ENCODE data around the gene VARS2. TPM values are rescaled to one million over a fixed set of nuclear protein-coding genes. Genes with fewer than 3 reads are reported as not detected.
"Not testable (repeated sequence)": the region's sequence is repeated elsewhere in the genome, so short reads cannot be mapped to it uniquely, and the experiment has no call there.

Gene VARS2
- total and polyA plus RNA-seq, 7 donors: 6.7 to 23.0 (median 8.0) TPM

DNA sequence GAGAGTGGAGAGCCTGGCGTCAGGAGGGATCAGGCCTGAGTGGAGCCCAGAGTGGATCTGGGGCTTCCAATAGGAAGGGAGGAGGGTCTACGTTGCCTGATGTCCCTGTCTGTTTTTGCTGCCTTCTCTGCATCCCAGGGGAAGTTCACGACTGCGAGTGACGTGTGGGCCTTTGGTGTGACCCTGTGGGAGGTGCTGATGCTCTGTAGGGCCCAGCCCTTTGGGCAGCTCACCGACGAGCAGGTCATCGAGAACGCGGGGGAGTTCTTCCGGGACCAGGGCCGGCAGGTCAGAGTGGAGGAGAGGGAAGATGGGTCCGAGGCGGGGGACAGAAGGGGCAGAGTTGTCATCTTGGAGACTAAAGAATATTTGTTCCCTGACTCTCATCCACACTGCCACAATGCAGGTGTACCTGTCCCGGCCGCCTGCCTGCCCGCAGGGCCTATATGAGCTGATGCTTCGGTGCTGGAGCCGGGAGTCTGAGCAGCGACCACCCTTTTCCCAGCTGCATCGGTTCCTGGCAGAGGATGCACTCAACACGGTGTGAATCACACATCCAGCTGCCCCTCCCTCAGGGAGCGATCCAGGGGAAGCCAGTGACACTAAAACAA lies 15.2 kb upstream of the VARS2 start:
- H3K9me3 ChIP-seq: no peaks in the 10 kb centered on the region
- DNase-seq: no peak
- TF ChIP-seq EP300 (IDR thresholded peaks at IDR 0.05) (no peak), POLR2A (IDR thresholded peaks at IDR 0.05) (no peak), POLR2AphosphoS5 (IDR thresholded peaks at IDR 0.05) (no peak)
- TF ChIP-seq, protein P1, sequence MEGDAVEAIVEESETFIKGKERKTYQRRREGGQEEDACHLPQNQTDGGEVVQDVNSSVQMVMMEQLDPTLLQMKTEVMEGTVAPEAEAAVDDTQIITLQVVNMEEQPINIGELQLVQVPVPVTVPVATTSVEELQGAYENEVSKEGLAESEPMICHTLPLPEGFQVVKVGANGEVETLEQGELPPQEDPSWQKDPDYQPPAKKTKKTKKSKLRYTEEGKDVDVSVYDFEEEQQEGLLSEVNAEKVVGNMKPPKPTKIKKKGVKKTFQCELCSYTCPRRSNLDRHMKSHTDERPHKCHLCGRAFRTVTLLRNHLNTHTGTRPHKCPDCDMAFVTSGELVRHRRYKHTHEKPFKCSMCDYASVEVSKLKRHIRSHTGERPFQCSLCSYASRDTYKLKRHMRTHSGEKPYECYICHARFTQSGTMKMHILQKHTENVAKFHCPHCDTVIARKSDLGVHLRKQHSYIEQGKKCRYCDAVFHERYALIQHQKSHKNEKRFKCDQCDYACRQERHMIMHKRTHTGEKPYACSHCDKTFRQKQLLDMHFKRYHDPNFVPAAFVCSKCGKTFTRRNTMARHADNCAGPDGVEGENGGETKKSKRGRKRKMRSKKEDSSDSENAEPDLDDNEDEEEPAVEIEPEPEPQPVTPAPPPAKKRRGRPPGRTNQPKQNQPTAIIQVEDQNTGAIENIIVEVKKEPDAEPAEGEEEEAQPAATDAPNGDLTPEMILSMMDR (IDR thresholded peaks at IDR 0.05): no peak
- H3K4me3 ChIP-seq: no peak overlapping the region
- H3K36me3 ChIP-seq: peaks cover 20 to 60% (median 38%) of the 10 kb centered on the region in 4 donors
- 85 to 90% methylated on average over 23 of the region's 23 CpGs for WGBS, 2 donors
- no peak overlapping the region for H3K27ac ChIP-seq
- H3K27me3 ChIP-seq: no peaks in the 10 kb centered on the region
- intact Hi-C loops (cut with DNase I): no loop called here
- H3K4me1 ChIP-seq: no peaks in the 10 kb centered on the region

DNA sequence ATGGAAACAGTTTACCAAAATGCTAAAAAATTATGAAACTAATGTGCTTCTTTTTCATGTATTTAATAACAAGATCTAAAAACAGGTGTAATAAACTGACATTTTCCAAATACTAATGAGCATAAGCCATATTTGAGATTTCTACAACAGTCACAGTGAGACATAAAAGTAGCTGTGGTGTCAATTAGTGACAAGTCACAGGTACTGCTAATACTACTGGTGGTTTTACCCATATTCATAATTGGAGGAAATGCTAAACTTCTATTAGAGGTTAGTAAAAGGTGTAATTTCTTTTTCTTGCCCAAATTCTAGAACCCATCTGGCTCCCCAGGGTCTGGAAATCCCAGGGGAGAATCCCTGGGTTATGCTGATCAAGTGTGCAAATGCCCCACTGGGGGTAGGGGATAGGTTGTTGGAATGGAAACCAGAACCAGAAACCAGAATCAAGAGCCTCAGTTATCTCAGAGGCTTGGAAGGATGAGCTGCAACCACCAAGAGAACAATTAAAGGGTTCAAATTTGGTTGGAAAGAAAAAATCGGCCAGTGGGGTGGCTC lies 13.1 kb upstream of the VARS2 start:
- H3K27ac ChIP-seq: no peak overlapping the region
- TF ChIP-seq POLR2AphosphoS5 (IDR thresholded peaks at IDR 0.05) (no peak), EP300 (IDR thresholded peaks at IDR 0.05) (no peak), POLR2A (IDR thresholded peaks at IDR 0.05) (no peak)
- TF ChIP-seq, protein P1 (IDR thresholded peaks at IDR 0.05): no peak
- 79 to 81% methylated on average over 1 of the region's 1 CpG for WGBS, 2 donors
- no peak overlapping the region for H3K4me3 ChIP-seq
- no peaks in the 10 kb centered on the region for H3K9me3 ChIP-seq
- peaks cover 19 to 40% (median 26%) of the 10 kb centered on the region in 4 donors for H3K36me3 ChIP-seq
- no peaks in the 10 kb centered on the region for H3K27me3 ChIP-seq
- H3K4me1 ChIP-seq: no peaks in the 10 kb centered on the region
- intact Hi-C loops (cut with DNase I): no loop called here
- DNase-seq: no peak

DNA sequence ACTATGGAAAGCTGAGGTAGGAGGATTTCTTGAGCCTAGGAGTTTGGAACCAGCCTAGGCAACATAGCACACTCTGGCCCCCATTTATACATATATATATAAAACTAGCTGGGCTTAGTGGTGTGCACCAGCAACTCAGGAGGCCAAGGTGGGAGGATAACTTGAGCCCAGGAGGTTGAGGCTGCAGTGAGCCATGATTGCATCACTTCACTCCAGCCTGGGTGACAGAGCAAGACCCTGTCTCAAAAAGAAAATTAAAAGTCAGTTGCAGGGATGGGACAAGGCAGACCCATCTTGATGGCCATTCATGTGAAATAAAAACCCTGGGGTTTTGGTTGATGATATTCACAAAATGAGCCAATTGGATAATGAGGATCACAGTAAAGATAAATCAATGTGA lies 12.6 kb upstream of the VARS2 start:
- DNase-seq: no peak
- intact Hi-C loops (cut with DNase I): no loop called here
- Histone ChIP-seq H3K27ac (no peak overlapping the region), H3K4me3 (no peak overlapping the region), H3K9me3 (no peaks in the 10 kb centered on the region), H3K27me3 (no peaks in the 10 kb centered on the region), H3K36me3 (peaks cover 19 to 36% (median 24%) of the 10 kb centered on the region in 4 donors), H3K4me1 (no peaks in the 10 kb centered on the region)
- TF ChIP-seq POLR2AphosphoS5 (IDR thresholded peaks at IDR 0.05): no peak
- TF ChIP-seq, protein P1 (IDR thresholded peaks at IDR 0.05): no peak
- TF ChIP-seq POLR2A (IDR thresholded peaks at IDR 0.05): no peak
- TF ChIP-seq EP300 (IDR thresholded peaks at IDR 0.05): no peak

DNA sequence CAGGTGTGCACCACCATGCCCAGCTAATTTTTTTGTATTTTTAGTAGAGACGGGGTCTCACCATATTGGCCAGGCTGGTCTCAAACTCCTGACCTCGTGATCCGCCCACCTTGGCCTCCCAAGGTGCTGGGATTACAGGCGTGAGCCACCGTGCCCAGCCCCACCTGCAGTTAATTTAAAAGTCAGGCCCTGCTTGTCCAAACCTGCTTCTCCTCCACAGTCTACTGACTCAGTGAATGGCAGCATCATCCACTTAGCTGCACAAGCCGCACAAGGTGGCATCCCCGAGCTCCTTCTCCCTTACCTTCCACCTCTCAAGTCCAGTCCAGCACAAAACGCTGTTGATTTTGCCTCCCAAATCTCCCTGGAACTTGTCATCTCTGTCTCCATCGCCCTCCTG lies 11.8 kb upstream of the VARS2 start:
- H3K27ac ChIP-seq; H3K4me1 ChIP-seq; H3K27me3 ChIP-seq; DNase-seq; intact Hi-C loops (cut with DNase I); H3K9me3 ChIP-seq; H3K4me3 ChIP-seq: not testable (repeated sequence)
- peaks cover 17 to 28% (median 20%) of the 10 kb centered on the region in 4 donors for H3K36me3 ChIP-seq
- 72 to 85% methylated on average over 9 of the region's 9 CpGs for WGBS, 2 donors

DNA sequence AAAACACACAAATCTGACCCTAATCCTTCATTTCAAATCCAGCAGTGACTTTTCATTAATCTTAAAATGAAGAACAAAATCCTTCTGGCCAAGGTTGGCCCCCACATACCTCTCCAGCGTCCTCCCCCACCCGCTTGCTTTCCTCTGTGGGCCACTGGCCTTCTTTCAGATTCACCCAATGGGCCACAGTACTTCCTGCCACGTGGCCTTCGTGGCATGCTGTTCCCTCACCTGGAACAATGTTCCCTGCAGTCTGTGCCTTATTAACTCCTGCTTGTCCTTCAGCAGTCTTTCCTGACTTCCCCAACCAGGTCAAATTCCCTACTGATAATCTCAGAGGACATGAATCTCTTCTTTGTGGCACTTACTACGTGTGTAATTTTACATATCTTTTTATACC lies 11.3 kb upstream of the VARS2 start:
- intact Hi-C loops (cut with DNase I): no loop called here
- no peak overlapping the region for H3K27ac ChIP-seq
- TF ChIP-seq POLR2A (IDR thresholded peaks at IDR 0.05) (no peak), POLR2AphosphoS5 (IDR thresholded peaks at IDR 0.05) (no peak), EP300 (IDR thresholded peaks at IDR 0.05) (no peak)
- TF ChIP-seq, protein P1 (IDR thresholded peaks at IDR 0.05): no peak
- WGBS, 2 donors: 30 to 40% methylated on average over 5 of the region's 5 CpGs
- H3K27me3 ChIP-seq: no peaks in the 10 kb centered on the region
- peaks cover 0 to 4% (median 2%) of the 10 kb centered on the region in 4 donors for H3K4me1 ChIP-seq
- H3K4me3 ChIP-seq: no peak overlapping the region
- DNase-seq: no peak
- peaks cover 12 to 23% (median 16%) of the 10 kb centered on the region in 4 donors for H3K36me3 ChIP-seq
- no peaks in the 10 kb centered on the region for H3K9me3 ChIP-seq

All from sigmoid colon (tissue), 7 donors.